Measurements from ENCODE around the gene APOLD1. TPM values are rescaled to one million over a fixed set of nuclear protein-coding genes. Genes with fewer than 3 reads are reported as not detected.

APOLD1 gene
- polyA plus RNA-seq, 1 donor (not counting 4 experiments of a cell fraction or from before 2014, with no cell fraction given) = 0.34 TPM

GRCh38 chr12:12792421-12792820, 7.0 kb downstream of the APOLD1 start:
- Histone ChIP-seq H3K79me2 (ENCODE audit: control insufficient read depth, insufficient read depth, low read length) (no peaks in the 10 kb centered on the region), H3K4me2 (ENCODE audit: control insufficient read depth, extremely low read depth, insufficient read depth, low read depth, low read length) (no peak overlapping the region), H3K36me3 (ENCODE audit: control insufficient read depth in 2 of 2, extremely low read depth in 1 of 2, insufficient read depth in 2 of 2, low read length in 2 of 2) (no peaks in the 10 kb centered on the region), H3K4me1 (ENCODE audit: control insufficient read depth, extremely low read depth, insufficient read depth, low read length) (peaks cover 27% of the 10 kb centered on the region), H3K27ac (ENCODE audit: control insufficient read depth, insufficient read depth, low read length) (no peak overlapping the region), H3K27me3 (ENCODE audit: control insufficient read depth, extremely low read depth, insufficient read depth, low read length) (no peaks in the 10 kb centered on the region), H3K4me3 (ENCODE audit: control insufficient read depth in 2 of 3, extremely low read depth in 1 of 3, insufficient read depth in 2 of 3, low read depth in 1 of 3, low read length in 3 of 3) (no peak overlapping the region), H3K9me1 (ENCODE audit: control insufficient read depth, extremely low read depth, insufficient read depth, low read length) (no peaks in the 10 kb centered on the region), H2AFZ (ENCODE audit: control insufficient read depth, low read length) (peak overlapping the region; percentile 1), H3K9ac (ENCODE audit: control insufficient read depth, extremely low read depth, insufficient read depth, low read length) (no peak overlapping the region), H4K20me1 (ENCODE audit: control insufficient read depth, extremely low read depth, insufficient read depth, low read length) (no peaks in the 10 kb centered on the region), H3K9me3 (ENCODE audit: control insufficient read depth, low read depth, low read length) (no peaks in the 10 kb centered on the region)
- FAIRE-seq (no peak), DNase-seq (ENCODE audit: low read depth, low spot score) (no peak)
- TF ChIP-seq CTCF (optimal IDR thresholded peaks at IDR 0.05 in 1 of 3, IDR thresholded peaks at IDR 0.05 in 1 of 3, conservative IDR thresholded peaks at IDR 0.05 in 1 of 3; ENCODE audit: extremely low read depth in 1 of 3, insufficient read depth in 2 of 3, low read length in 3 of 3) (no peak), EZH2 (IDR thresholded peaks at IDR 0.05; ENCODE audit: low read length) (no peak)
- dilution Hi-C loops (cut with MboI; ENCODE audit: extremely low pct_ligation_motif_present, low sequenced_read_pairs) = no loop called here

- H3K9ac ChIP-seq (ENCODE audit: control insufficient read depth, extremely low read depth, insufficient read depth, low read length) = no peak overlapping the region
- no peak for DNase-seq (ENCODE audit: low read depth, low spot score)
- TF ChIP-seq EZH2 (IDR thresholded peaks at IDR 0.05; ENCODE audit: low read length) = no peak
- no peak for TF ChIP-seq CTCF (optimal IDR thresholded peaks at IDR 0.05 in 1 of 3, IDR thresholded peaks at IDR 0.05 in 1 of 3, conservative IDR thresholded peaks at IDR 0.05 in 1 of 3; ENCODE audit: extremely low read depth in 1 of 3, insufficient read depth in 2 of 3, low read length in 3 of 3)
- H3K27ac ChIP-seq (ENCODE audit: control insufficient read depth, insufficient read depth, low read length) = no peak overlapping the region
- no peak for FAIRE-seq
- no peaks in the 10 kb centered on the region for H3K27me3 ChIP-seq (ENCODE audit: control insufficient read depth, extremely low read depth, insufficient read depth, low read length)
- H3K9me1 ChIP-seq (ENCODE audit: control insufficient read depth, extremely low read depth, insufficient read depth, low read length) = no peaks in the 10 kb centered on the region
- H4K20me1 ChIP-seq (ENCODE audit: control insufficient read depth, extremely low read depth, insufficient read depth, low read length) = no peaks in the 10 kb centered on the region
- dilution Hi-C loops (cut with MboI; ENCODE audit: extremely low pct_ligation_motif_present, low sequenced_read_pairs) = no loop called here
- no peak overlapping the region for H3K4me2 ChIP-seq (ENCODE audit: control insufficient read depth, extremely low read depth, insufficient read depth, low read depth, low read length)
- peaks cover 10% of the 10 kb centered on the region for H3K4me1 ChIP-seq (ENCODE audit: control insufficient read depth, extremely low read depth, insufficient read depth, low read length)
- H3K4me3 ChIP-seq (ENCODE audit: control insufficient read depth in 2 of 3, extremely low read depth in 1 of 3, insufficient read depth in 2 of 3, low read depth in 1 of 3, low read length in 3 of 3) = no peak overlapping the region
- no peaks in the 10 kb centered on the region for H3K79me2 ChIP-seq (ENCODE audit: control insufficient read depth, insufficient read depth, low read length)
- H2AFZ ChIP-seq (ENCODE audit: control insufficient read depth, low read length) = no peak overlapping the region
- H3K36me3 ChIP-seq (ENCODE audit: control insufficient read depth in 2 of 2, extremely low read depth in 1 of 2, insufficient read depth in 2 of 2, low read length in 2 of 2) = no peaks in the 10 kb centered on the region
- H3K9me3 ChIP-seq (ENCODE audit: control insufficient read depth, low read depth, low read length) = no peaks in the 10 kb centered on the region
These were observed 9.2 kb downstream of the APOLD1 start for GRCh38 chr12:12794686-12795085.
